ENCODE data around the gene MAP6.

MAP6 gene

DNA sequence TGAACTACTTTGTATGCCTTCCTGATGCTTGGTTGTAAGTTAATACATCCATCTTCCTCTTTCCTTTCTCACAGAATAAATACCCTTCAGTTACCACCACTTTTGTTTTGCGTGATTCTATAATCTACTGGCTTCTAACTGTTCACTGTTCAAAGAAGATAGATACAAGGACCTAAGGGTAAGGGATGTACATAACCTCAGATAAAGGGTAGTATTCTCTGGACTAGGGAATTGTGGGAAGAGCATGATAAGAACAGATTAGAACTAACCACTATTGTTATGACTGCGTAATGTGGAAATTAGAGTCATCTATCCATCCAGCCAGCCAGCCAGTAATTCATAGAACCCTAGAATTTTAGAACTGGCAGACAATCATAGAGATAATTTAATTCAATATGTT lies 36.4 kb downstream of the MAP6 start:
- no peak for DNase-seq (ENCODE audit: low read depth in 1 of 2, low spot score in 1 of 2)

DNA sequence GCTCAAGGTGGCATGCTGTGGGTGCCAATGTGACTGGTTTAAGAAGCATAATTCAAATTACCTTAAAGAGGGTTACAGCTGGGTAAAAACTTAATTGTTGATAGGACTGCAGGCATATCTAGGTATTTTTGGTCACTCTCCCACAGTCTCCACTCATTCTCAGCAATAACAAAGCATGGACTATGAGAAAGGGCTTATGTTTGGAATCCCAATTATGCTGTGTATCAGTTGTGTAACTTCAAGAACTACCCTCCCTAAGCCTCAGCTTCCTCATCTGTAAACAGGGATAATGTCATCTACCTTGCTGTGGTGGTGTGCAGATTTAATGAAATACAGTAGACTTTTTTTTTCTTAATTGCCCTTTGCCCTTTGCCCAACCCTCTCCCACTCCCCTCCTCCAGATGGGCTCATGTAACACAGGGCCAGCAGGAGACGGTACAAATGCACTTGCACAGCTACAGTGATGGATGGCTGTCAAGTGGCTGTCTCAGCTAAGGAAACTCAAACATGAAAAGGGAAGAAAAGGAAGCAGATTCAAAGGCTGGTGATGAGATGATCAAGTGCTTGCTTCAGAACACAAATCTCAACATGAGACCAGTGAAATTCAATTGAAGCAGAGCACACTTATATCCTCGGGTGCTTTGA lies 37.6 kb downstream of the MAP6 start:
- no peak for DNase-seq (ENCODE audit: low read depth in 1 of 2, low spot score in 1 of 2)

DNA sequence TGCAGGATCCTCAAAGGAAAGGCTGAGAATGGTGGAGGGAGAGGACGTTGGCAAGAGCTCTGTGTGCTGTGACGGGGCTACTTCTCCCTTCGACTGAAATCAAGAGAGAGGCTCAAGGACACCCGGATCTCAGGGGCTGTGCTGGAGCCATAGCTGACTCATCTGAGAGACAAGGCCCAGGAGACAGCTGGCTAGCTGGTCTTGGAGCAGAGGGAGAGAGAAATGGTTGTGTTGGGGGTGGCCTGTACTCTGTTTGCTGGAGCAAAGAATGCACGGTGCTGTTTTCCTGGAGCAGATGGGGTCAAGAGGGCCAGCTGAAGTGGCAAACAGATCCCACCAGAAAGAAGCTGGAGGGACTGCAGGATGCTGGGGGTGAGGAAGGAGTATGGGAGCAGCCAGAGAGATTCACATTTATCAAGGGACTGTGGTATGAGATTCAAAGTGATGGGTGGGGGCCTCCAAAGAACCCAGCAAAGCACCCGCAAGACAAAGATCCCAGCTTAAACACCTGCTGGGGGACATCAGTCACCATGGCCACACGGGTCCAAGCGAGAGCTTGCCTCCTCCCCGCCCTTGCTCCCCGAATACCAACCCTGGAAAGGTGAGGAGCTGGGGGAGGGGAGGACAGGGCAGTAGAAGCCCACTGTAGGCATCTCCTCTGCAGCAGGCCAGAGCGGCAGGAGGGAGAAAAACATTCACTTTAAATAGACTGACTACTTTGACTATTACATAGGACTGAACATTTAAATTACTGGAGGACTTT lies 40.8 kb downstream of the MAP6 start:
- no peak for DNase-seq (ENCODE audit: low read depth in 1 of 2, low spot score in 1 of 2)

DNA sequence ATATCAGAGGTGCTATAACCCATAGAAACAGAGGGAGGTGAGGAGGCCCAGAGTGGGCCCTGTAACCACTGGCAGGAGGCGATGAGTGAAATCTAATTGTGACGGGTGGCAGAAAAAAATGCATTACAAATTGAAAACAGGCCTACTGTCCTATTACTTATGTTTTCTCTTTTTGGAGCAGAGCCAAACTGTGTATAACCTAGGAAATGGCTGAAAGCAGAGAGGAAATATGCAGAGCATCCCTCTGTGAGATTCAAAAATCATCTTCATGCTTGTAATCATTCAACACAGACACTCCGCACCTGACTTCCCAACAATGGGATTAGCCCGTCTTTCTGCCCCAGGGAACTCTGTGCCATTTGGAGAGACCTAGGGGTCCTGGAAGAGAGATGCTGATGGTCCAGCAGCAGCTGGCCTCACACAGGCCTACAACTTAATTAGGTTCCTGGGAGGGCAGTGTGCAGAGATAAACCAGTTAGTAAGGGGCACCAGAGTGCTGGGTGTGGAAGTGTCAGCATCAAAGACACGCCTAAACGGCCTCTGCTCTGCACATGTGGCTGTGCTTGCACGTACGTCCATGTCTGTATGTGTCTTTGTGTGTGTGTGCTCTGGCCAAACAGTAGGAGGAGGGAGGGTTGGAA lies 41.8 kb downstream of the MAP6 start:
- DNase-seq (ENCODE audit: low read depth in 1 of 2, low spot score in 1 of 2), result no peak

DNA sequence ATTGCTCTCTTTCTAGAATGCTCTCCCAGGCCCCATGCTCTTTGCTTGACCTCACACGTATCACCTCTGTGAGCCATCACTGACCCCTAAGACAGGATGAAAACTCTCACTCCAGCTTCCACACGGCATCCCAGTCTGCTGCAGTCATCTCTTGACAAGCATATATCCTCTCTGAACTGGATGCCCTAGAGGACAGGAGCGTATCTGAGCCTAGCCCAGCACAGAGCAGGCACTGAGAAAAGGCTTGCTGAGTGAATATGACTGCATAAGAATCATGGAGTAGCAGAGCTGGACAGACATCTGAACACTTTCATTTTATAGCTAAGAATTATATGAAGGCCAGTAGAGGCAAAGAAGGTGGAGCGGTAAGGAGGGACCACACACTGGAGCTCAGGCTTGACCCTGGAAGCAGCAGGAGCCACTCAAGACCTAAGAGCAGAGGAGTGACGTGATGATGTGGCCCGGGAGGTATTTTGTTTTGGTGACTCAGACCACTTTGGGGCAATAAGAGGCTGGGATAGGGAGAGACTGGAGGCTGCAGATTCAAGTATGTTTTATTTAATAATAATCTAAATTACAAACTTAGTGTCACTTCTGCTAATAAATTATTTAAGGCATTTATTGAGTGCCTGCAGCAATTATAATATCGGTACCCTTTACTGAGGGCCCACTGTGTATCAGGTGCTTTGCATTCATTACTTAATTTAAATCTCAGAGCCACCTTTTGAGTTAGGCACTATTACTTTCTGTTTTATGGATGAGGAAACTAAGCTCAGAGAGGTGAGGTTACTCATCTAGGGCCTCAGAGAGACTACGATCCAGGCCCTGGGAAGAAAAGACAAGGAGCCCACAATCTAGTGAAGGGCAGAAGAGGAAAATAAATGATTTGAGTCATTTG lies 42.6 kb downstream of the MAP6 start:
- no peak for DNase-seq (ENCODE audit: low read depth in 1 of 2, low spot score in 1 of 2)

DNA sequence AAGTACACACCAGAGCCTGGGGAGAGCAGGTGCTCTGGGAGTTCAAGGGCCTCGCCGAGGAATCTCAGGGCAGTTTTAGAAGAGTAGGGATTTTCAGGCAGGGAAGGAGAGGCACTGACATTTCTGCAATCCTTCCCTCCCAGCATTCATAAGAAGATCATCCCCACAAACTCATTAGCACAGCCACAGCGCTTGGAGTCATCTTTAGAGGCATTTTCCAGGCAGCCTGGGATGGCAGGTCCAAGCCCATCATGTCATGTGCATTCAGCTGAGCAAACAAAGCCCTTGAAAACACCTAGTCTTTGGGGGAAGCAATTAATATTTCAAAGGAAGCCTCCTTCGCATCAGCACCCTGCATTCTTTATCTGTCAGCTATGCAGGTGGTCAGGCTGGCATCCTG lies 43.8 kb downstream of the MAP6 start:
- no peak for DNase-seq (ENCODE audit: low read depth in 1 of 2, low spot score in 1 of 2)

DNA sequence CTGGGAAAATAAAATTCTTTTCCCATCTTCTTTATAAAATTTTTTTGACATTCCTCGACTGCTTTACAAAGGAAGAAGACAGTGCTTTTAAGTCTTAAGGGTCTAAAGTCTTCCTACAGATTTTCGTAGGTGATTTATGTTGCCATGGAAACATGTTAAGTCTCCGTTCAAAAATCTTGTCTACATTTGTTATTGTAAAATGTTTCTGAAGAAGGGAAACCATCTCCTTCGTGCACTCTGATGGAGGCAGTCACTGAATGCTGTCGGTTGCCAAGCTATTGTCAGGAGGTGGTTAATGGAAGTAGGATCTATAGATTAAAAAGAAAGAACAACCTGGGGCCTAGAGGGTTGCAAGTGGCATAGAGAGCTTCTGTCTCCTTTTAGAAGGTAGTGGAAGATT lies 52.6 kb downstream of the MAP6 start:
- no peak for DNase-seq (ENCODE audit: low read depth in 1 of 2, low spot score in 1 of 2)

DNA sequence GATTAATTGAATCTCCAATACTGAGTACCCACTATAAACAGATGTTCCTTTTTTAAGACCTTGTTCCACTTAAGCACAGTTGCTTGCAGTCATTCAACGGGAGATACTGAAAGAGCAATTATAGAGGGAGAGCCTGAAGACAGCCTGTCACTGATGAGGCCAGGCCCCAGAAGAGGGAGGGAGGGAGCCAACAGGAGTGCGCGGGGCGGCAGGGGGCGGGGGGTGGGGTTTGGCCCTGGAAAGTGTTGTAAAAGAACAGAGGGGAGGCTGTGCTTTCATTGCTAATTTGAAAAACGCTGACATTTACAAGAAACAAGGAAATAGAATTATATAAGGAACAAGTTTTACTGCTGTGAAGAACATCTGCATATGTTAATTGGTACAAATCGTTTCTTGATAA lies 53.1 kb downstream of the MAP6 start:
- no peak for DNase-seq (ENCODE audit: low read depth in 1 of 2, low spot score in 1 of 2)

DNA sequence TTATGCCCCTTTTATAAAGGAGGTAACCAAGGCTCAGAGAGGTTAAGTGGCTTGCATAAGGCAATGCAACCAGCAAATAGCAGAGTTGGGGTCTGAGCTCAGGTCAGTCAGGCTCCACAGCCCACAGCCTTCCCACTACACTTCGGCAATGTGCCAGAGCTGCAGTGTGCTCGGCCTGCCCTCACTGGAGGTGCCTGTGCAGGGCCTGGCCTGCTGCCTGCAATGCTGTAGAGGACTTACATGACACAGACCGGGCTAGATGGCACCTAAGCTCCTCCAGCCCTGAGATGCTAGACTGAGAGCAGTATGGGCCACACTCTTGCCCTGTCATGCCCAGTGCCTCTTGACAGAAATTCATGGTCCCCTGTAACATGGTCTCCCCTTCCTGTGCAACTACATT lies 57.0 kb downstream of the MAP6 start:
- no peak for DNase-seq (ENCODE audit: low read depth in 1 of 2, low spot score in 1 of 2)

DNA sequence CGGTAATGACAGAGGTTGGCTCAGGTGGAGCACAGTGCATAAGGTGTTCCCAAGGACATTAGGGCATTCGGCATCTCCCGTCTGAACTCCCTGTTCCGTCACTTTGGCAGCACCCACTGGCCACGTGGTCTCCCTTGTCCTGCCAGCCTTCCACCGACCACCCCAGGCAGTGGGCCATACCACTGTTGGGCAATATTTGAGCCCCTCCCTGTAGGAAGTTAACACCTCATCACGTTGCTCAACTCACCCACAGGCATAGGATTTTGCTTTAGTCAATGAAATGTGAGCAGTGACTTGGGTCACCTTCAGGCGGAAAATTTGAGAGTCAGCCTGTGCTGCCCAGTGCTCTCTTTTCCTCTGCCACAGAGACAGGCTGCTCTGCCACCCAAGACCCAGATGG lies 62.7 kb downstream of the MAP6 start:
- no peak for DNase-seq (ENCODE audit: low read depth in 1 of 2, low spot score in 1 of 2)

DNA sequence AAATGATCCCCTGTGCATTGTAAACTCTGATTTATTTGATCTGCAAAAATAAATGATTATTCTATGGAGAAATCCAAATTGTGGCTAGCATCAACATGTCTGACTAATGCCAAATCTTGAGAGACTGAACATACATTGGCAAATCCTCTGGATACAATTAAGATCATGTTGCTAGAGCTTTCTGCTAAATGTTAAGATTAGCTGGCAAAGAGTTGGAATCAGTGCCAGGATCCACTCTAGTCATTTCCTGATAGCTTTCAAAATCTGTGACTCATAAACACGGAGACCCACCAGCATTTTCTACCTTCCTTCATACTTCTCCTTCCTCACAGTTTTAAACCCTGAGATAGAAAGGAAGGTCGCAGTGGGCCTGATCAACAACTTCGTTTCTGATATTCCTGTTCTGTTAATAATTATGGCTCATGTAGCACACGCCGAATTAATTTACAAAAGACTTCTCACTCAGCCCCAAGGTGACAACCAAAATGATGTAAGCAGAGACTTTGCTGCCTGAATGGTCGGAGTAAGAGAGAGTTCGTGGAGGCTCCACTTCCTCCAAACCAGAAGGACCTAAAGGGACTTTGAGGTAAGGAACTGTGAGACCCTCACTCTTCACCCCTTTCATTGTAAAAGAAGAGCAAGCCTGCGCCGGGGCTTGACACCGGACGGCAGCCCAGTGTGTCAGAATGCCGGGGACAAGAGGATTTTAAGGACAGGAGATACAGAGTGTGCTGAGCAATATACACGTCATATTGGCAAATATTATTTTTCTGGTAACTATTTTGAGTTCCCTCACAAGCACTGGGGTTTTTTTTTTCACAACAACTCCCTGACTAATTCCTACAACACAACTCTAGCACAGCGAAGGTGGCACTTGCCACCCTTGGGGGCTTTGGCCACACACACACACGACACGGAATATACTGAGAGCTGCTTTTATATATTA lies 64.8 kb downstream of the MAP6 start:
- no peak for DNase-seq (ENCODE audit: low read depth in 1 of 2, low spot score in 1 of 2)

DNA sequence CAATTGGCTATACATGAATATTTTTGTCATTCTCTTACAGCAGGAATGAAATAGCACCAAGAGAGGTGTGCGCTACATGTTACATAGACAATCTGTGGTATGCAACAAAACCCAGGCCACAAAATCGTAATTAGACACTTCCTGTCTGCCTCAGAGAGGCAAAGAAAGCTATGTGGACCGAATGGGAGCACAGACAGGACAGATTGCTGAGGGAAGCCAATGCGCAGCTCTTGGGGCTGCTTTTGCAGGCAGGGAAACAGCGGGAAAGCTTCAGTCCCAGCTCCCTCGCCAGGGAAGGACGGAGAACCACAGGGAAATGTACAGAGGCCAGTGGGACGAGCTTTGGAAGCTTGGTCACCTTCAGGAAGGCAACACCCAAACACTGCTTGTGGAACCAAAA lies 65.9 kb downstream of the MAP6 start:
- DNase-seq (ENCODE audit: low read depth in 1 of 2, low spot score in 1 of 2), result no peak

DNA sequence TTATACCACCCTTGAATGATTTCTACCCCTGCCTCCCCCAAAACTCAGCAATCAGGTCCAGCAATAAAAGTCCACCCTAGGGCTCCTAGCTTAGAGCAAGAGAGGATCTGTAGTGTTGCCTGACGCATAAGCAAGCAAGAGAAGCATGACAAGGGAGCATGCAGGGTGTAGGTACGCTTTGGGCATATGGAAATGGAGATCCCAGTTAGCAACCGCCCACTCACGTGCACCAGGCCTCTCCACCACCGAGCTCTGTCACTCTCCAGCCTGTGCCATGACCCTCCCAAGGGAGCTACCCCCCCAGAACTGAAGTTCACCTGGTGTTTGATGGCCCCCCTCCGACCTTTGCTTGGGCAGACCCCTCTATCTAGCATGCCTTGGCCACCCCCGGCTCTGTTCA lies 67.3 kb downstream of the MAP6 start:
- no peak for DNase-seq (ENCODE audit: low read depth in 1 of 2, low spot score in 1 of 2)

DNA sequence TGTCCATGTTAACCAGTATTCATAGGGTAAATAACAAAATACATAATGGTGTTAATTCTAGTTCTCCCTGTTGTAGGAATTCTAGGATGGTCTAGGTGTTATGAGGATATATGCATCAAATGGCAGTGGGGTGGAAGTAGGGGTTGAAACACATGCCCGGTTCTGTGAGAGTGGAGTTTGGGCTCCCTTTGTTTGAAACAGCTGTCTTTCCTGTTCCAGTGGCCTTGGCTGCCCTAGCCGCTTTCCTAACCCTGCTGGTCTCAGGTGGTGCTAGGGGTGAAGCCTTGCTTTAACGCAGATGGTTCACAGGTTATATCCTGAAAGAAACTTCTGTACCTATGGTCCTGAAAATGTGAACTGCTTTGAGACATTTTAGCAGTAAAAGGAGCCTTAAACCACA lies 68.5 kb downstream of the MAP6 start:
- DNase-seq (ENCODE audit: low read depth in 1 of 2, low spot score in 1 of 2), result no peak

DNA sequence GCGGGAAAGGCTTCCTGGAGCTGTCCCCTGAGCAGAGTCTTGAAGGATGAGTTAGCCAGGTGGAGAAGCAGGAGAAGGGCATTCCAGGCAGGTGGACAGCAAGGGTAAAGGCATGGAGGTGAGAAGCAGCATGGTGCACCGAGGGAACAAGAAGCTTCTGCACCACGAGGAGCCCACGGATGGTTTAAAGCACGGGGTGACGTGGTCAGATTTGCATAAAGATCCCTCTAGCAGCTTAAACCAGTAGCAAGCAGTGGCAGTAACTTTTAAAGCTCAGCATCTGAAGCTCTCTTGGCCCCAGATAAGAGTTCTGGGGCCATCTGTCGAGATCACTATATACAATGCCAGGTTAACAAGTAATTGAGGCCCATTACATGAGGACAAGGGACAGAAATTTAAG lies 69.9 kb downstream of the MAP6 start:
- DNase-seq (ENCODE audit: low read depth in 1 of 2, low spot score in 1 of 2), result no peak

DNA sequence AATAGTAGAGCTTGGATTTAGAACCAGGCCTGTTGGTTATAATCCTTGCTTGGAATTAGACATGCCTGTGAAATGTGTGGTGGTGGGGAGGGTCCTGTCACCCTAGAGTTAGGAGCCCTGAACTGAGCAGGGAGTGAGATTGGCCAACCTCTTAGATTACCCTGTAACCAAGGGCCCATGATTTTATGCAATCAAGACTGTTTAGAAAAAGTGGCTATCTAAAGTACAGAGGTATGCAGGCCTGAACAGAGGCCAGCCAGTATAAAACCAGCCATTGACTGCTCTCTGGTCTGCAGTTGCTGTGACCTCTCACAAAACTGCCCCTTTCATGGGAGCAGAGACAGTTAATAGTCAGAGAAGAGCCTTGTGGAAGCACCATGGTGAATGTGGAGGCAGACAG lies 70.6 kb downstream of the MAP6 start:
- no peak for DNase-seq (ENCODE audit: low read depth in 1 of 2, low spot score in 1 of 2)

DNA sequence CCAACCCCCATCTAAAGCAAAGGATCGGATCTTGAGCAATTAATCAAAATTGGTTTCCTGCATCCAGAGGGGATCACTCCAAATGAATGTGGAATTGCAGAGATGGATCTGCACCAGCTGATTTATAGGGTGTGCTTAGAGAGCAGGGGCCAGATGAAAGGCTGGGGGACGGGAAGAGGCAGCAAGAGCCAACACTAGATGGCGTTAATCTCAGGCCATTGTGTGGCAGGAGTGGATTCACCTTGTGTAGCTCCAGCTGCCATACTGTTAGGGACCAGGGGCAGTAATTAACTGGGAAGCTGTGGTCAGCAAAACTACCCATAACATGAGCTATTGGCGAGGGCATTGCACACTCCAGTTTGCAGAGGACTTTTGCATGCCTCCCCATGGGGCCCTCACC lies 71.2 kb downstream of the MAP6 start:
- no peak for DNase-seq (ENCODE audit: low read depth in 1 of 2, low spot score in 1 of 2)

DNA sequence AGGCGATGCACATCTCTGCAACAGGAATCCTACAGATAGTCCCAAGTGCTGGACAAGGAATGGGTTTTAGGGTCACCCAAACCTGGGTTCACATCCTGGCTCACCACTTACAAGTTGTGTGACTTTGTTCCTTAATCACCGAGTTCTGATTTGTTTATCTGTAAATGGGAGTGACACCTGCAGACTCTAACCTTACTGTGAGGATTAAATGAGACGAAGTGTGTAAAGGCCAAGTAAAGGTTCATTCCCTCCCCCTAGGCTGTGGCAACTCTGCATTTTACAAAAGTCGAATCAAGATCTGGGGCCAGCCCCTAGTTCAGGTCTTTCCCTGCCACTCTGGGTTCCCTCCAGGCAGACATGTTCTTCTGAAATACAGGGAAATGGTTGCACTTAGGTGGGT lies 71.9 kb downstream of the MAP6 start:
- DNase-seq (ENCODE audit: low read depth in 1 of 2, low spot score in 1 of 2), result no peak

DNA sequence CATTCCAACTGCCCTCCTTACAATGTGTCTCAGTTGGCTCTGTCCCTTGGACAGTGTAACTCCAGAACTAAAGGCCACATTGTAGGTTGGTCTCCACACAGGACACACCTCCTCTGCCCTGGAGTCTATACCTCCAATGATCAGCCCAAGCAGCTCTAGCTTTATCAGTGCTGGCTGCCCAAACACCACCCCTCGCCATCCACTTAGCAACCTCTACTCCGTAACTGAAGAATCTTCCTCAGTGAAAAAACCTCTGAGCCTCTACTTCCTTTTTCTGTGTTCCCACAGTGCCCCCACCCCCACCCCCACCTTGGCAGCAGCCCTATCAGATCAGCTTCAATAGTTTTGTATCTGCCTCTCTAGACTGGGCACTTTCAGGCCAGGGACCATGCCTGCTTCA lies 73.4 kb downstream of the MAP6 start:
- DNase-seq (ENCODE audit: low read depth in 1 of 2, low spot score in 1 of 2), result no peak

DNA sequence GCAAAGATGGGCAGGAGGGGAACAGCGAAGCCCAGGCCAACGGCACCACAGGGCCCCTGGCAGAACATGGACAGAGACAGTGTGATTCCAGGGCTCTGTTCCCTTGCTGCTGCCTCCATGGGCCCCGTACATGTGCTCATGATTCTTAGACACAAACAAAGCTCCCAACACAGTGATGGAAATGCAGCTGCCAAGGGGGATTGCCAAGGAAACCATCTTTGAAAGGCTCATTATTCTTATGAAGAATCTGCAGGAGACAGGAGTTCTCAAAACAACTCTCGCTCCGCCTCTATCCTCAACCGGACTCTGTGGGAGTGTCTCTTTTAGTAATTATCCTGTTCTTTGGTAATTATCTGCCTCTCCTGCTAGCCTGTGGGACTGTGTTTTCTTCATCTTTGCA lies 74.6 kb downstream of the MAP6 start:
- no peak for DNase-seq (ENCODE audit: low read depth in 1 of 2, low spot score in 1 of 2)
